NCI-H2196 (cell line): ENCODE measurements around the gene CARS2.
"Not testable (repeated sequence)": the region's sequence is repeated elsewhere in the genome, so short reads cannot be mapped to it uniquely, and the experiment has no call there.

ENCODE experiments used
- DNase-seq: peaks from one replicate; lab custom pipeline; 2025; ENCODE audit not compliant: unreplicated experiment; lab: John Stamatoyannopoulos, UW

The CARS2 gene

GRCh38 chr13:110683203-110683883 lies 22.6 kb downstream of the CARS2 start:
- DNase-seq, result no peak

- no peak for DNase-seq
These were observed 23.2 kb downstream of the CARS2 start for GRCh38 chr13:110682746-110683145.

- no peak for DNase-seq
These were observed 23.9 kb downstream of the CARS2 start for GRCh38 chr13:110681868-110682550.

GRCh38 chr13:110680852-110681251 lies 25.1 kb downstream of the CARS2 start:
- no peak for DNase-seq

GRCh38 chr13:110677731-110678545 lies 28.0 kb downstream of the CARS2 start:
- no peak for DNase-seq

- DNase-seq, result no peak
These were observed 29.0 kb downstream of the CARS2 start for GRCh38 chr13:110676595-110677587.

GRCh38 chr13:110669814-110670213 lies 36.1 kb downstream of the CARS2 start:
- not testable (repeated sequence) for DNase-seq

- DNase-seq, result no peak
These were observed 36.9 kb downstream of the CARS2 start for GRCh38 chr13:110669036-110669435.

GRCh38 chr13:110666255-110666533 lies 39.7 kb downstream of the CARS2 start:
- no peak for DNase-seq

GRCh38 chr13:110665491-110666254 lies 40.2 kb downstream of the CARS2 start:
- DNase-seq, result no peak

GRCh38 chr13:110664673-110665072 lies 41.2 kb downstream of the CARS2 start:
- DNase-seq, result no peak

GRCh38 chr13:110664041-110664440 lies 41.9 kb downstream of the CARS2 start:
- no peak for DNase-seq

GRCh38 chr13:110663491-110663890 lies 42.4 kb downstream of the CARS2 start:
- no peak for DNase-seq

GRCh38 chr13:110662777-110663443 lies 43.0 kb downstream of the CARS2 start:
- no peak for DNase-seq

GRCh38 chr13:110662091-110662490 lies 43.8 kb downstream of the CARS2 start:
- DNase-seq, result no peak

GRCh38 chr13:110661256-110661655 lies 44.7 kb downstream of the CARS2 start:
- no peak for DNase-seq

- not testable (repeated sequence) for DNase-seq
These were observed 47.6 kb downstream of the CARS2 start for GRCh38 chr13:110658218-110658911.

GRCh38 chr13:110657196-110657595 lies 48.7 kb downstream of the CARS2 start:
- no peak for DNase-seq

GRCh38 chr13:110653851-110654250 lies 52.1 kb downstream of the CARS2 start:
- no peak for DNase-seq
